Endometrial microvascular endothelial cells (primary cell): ENCODE results near the gene AGPAT4. TPM values are rescaled to one million over a fixed set of nuclear protein-coding genes. Genes with fewer than 3 reads are reported as not detected.
"Not testable (repeated sequence)": the region's sequence is repeated elsewhere in the genome, so short reads cannot be mapped to it uniquely, and the experiment has no call there.

ENCODE experiments used
- in situ Hi-C: cut with HindIII; loops from 2 replicates; pipeline ENCODE4 v1.10.0; 2017; ENCODE audit warnings: low sequenced_read_pairs, low pct_unique_long_range_greater_than_20kb; ENCODE audit errors: inconsistent ontology term
- total RNA-seq: library from RNA; depleted of rRNA; stranded (reverse); fragments of >200 nt; gene quantifications from one replicate; pipeline ENCODE4 v1.2.3, GENCODE V29; 2015; ENCODE audit errors: inconsistent ontology term

The AGPAT4 gene
- total RNA-seq, 1 donor from 2014 or later = 7.9 TPM

- in situ Hi-C loops = no loop called here
These were observed 39.7 kb downstream of the AGPAT4 start for GRCh38 chr6:161233986-161234661.

GRCh38 chr6:161232467-161232866 is 41.4 kb downstream of the AGPAT4 start:
- in situ Hi-C loops = no loop called here

GRCh38 chr6:161232010-161232409 is 41.9 kb downstream of the AGPAT4 start:
- in situ Hi-C loops = no loop called here

- in situ Hi-C loops = no loop called here
These were observed 43.5 kb downstream of the AGPAT4 start for GRCh38 chr6:161230339-161230738.

- in situ Hi-C loops = no loop called here
These were observed 44.8 kb downstream of the AGPAT4 start for GRCh38 chr6:161228921-161229591.

- in situ Hi-C loops = no loop called here
These were observed 45.8 kb downstream of the AGPAT4 start for GRCh38 chr6:161228096-161228495.

GRCh38 chr6:161227004-161227960 is 46.6 kb downstream of the AGPAT4 start:
- in situ Hi-C loops = no loop called here

- in situ Hi-C loops = no loop called here
These were observed 47.6 kb downstream of the AGPAT4 start for GRCh38 chr6:161226009-161226964.

GRCh38 chr6:161225681-161226008 is 48.2 kb downstream of the AGPAT4 start:
- in situ Hi-C loops = no loop called here

- in situ Hi-C loops = not testable (repeated sequence)
These were observed 48.7 kb downstream of the AGPAT4 start for GRCh38 chr6:161224951-161225680.

GRCh38 chr6:161223646-161224045 is 50.2 kb downstream of the AGPAT4 start:
- in situ Hi-C loops = no loop called here

- in situ Hi-C loops = no loop called here
These were observed 51.1 kb downstream of the AGPAT4 start for GRCh38 chr6:161222706-161223234.

- in situ Hi-C loops = no loop called here
These were observed 53.5 kb downstream of the AGPAT4 start for GRCh38 chr6:161220346-161220745.

GRCh38 chr6:161219680-161220079 is 54.2 kb downstream of the AGPAT4 start:
- in situ Hi-C loops = no loop called here

- in situ Hi-C loops = no loop called here
These were observed 55.6 kb downstream of the AGPAT4 start for GRCh38 chr6:161218222-161218621.

- in situ Hi-C loops = no loop called here
These were observed 56.2 kb downstream of the AGPAT4 start for GRCh38 chr6:161217628-161218027.

GRCh38 chr6:161216616-161217205 is 57.1 kb downstream of the AGPAT4 start:
- in situ Hi-C loops = no loop called here
